HFFc6 (cell line): ENCODE measurements around the gene KRT1. TPM values are rescaled to one million over a fixed set of nuclear protein-coding genes. Genes with fewer than 3 reads are reported as not detected.
"Not testable (repeated sequence)": the region's sequence is repeated elsewhere in the genome, so short reads cannot be mapped to it uniquely, and the experiment has no call there.

Experiments used
- DNase-seq: peaks from one replicate; pipeline ENCODE4 v3.0.0-alpha.2; 2018
- H3K27ac Mint-ChIP-seq: 2 replicates; pipeline ENCODE4 v1.8.0; 2020; ENCODE audit warnings: mild to moderate bottlenecking, mixed read lengths
- H3K27me3 Mint-ChIP-seq: 2 replicates; pipeline ENCODE4 v1.8.0; 2021; ENCODE audit warnings: mild to moderate bottlenecking, moderate library complexity, mixed read lengths; ENCODE audit not compliant: insufficient read depth
- H3K36me3 Mint-ChIP-seq: 2 replicates; pipeline ENCODE4 v1.8.0; 2021; ENCODE audit warnings: low read depth, mixed read lengths
- H3K4me1 Mint-ChIP-seq: 2 replicates; pipeline ENCODE4 v1.8.0; 2020; ENCODE audit warnings: low read depth, mixed read lengths
- H3K4me3 Mint-ChIP-seq: 2 replicates; pipeline ENCODE4 v1.8.0; 2020; ENCODE audit warnings: mild to moderate bottlenecking, moderate library complexity, mixed read lengths
- H3K9me3 Mint-ChIP-seq: 2 replicates; pipeline ENCODE4 v1.8.0; 2020; ENCODE audit warnings: mild to moderate bottlenecking, mixed read lengths
- total RNA-seq, 6 experiments: library from RNA; stranded (reverse); fragmentation: NEBNext Ultra II Directional; extraction: Animal tissue kit (Norgen Biotek cat#: 25700); gene quantifications; 2 replicates in 1 of 6; 3 replicates in 5 of 6; pipeline ENCODE4 v1.2.3, GENCODE V29; 2021
- TF ChIP-seq, protein P1 (sequence below): fragments of 200-600 bp; sonication (generic); IDR thresholded peaks from 2 replicates; pipeline ENCODE4 v1.5.0; 2021; ENCODE audit warnings: antibody characterized with exemption, mild to moderate bottlenecking

KRT1 gene
- total RNA-seq, 6 experiments from 2014 or later = not detected

DNA sequence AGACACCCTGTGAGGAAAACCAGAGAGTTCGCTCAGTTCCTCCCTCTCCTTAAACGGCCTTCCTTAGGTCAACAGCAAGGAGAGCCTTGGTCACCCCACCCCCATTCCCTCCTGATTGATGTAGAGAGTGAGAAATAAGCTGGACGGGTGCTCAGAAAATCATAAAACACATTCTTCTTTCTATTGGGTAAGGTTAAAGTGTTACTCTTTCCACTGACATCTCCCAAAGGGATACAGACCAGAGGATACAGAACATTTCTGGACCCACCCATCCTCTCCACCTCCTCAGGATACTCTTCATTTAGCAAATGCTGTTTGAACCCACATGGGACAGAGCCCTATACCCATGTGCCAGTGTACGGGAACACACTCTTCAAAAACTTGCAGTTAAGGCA is 34.7 kb upstream of the KRT1 start:
- TF ChIP-seq, protein P1, sequence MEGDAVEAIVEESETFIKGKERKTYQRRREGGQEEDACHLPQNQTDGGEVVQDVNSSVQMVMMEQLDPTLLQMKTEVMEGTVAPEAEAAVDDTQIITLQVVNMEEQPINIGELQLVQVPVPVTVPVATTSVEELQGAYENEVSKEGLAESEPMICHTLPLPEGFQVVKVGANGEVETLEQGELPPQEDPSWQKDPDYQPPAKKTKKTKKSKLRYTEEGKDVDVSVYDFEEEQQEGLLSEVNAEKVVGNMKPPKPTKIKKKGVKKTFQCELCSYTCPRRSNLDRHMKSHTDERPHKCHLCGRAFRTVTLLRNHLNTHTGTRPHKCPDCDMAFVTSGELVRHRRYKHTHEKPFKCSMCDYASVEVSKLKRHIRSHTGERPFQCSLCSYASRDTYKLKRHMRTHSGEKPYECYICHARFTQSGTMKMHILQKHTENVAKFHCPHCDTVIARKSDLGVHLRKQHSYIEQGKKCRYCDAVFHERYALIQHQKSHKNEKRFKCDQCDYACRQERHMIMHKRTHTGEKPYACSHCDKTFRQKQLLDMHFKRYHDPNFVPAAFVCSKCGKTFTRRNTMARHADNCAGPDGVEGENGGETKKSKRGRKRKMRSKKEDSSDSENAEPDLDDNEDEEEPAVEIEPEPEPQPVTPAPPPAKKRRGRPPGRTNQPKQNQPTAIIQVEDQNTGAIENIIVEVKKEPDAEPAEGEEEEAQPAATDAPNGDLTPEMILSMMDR = no peak
- Mint-ChIP-seq H3K4me1 (no peaks in the 10 kb centered on the region), H3K36me3 (no peaks in the 10 kb centered on the region), H3K27me3 (peaks cover 58% of the 10 kb centered on the region), H3K4me3 (no peak overlapping the region), H3K9me3 (no peaks in the 10 kb centered on the region; the same call in 1 of the 2 replicates), H3K27ac (no peak overlapping the region)
- DNase-seq = no peak

- Mint-ChIP-seq H3K9me3 (no peaks in the 10 kb centered on the region; the same call in 1 of the 2 replicates), H3K27ac (no peak overlapping the region), H3K27me3 (peaks cover 60% of the 10 kb centered on the region), H3K4me1 (no peaks in the 10 kb centered on the region), H3K4me3 (no peak overlapping the region), H3K36me3 (no peaks in the 10 kb centered on the region)
- no peak for DNase-seq
- TF ChIP-seq, protein P1 = no peak
These were observed 34.0 kb upstream of the KRT1 start for GRCh38 chr12:52713960-52714886.

DNA sequence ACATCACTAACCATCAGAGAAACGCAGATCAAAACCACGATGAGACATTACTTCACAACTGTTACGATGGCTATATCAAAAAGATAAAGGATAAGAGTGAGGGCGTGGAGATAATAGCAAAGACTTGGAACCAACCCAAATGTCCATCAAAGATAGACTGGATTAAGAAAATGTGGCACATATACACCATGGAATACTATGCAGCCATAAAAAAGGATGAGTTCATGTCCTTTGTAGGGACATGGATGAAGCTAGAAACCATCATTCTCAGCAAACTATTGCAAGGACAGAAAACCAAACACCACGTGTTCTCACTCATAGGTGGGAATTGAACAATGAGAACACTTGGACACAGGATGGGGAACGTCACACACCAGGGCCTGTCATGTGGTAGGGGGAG is 31.9 kb upstream of the KRT1 start:
- not testable (repeated sequence) for H3K4me1 Mint-ChIP-seq, H3K27ac Mint-ChIP-seq, H3K36me3 Mint-ChIP-seq, DNase-seq, H3K9me3 Mint-ChIP-seq, H3K4me3 Mint-ChIP-seq
- H3K27me3 Mint-ChIP-seq = peaks cover 54% of the 10 kb centered on the region

DNA sequence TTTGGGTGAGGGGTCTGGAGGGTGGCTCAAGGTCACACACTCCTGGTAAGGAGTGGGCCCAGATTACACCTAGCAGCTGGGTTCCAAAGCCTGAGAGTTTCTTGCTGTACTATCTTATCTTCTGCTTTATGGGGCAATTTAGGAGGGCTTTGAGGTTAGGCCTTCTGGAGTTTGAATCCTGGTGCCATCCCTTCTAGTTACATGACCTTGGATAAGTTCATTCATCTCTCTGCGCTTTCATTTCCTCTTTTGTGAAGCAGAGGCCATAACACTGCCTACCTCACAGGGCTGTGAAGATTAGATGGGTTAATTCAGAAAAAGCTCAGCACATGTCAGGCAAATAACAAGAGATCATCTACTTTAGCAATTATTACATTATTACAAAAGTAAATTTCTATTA is 30.5 kb upstream of the KRT1 start:
- peaks cover 50% of the 10 kb centered on the region for H3K27me3 Mint-ChIP-seq
- H3K4me3 Mint-ChIP-seq = no peak overlapping the region
- TF ChIP-seq, protein P1 = no peak
- no peak overlapping the region for H3K27ac Mint-ChIP-seq
- no peaks in the 10 kb centered on the region for H3K4me1 Mint-ChIP-seq
- no peaks in the 10 kb centered on the region; the same call in 1 of the 2 replicates for H3K9me3 Mint-ChIP-seq
- no peaks in the 10 kb centered on the region for H3K36me3 Mint-ChIP-seq
- no peak for DNase-seq

GRCh38 chr12:52708010-52708409 is 27.8 kb upstream of the KRT1 start:
- no peak overlapping the region for H3K27ac Mint-ChIP-seq
- no peak overlapping the region for H3K4me3 Mint-ChIP-seq
- DNase-seq = no peak
- H3K9me3 Mint-ChIP-seq = no peaks in the 10 kb centered on the region; the same call in 1 of the 2 replicates
- H3K36me3 Mint-ChIP-seq = no peaks in the 10 kb centered on the region
- peaks cover 41% of the 10 kb centered on the region for H3K27me3 Mint-ChIP-seq
- H3K4me1 Mint-ChIP-seq = no peaks in the 10 kb centered on the region
- TF ChIP-seq, protein P1 = no peak

GRCh38 chr12:52704464-52704863 is 24.3 kb upstream of the KRT1 start:
- Mint-ChIP-seq H3K27me3 (peaks cover 47% of the 10 kb centered on the region), H3K4me1 (no peaks in the 10 kb centered on the region)

More at GRCh38 chr12:52704464-52704863, 24.3 kb upstream of the KRT1 start:
- Mint-ChIP-seq H3K36me3 (no peaks in the 10 kb centered on the region), H3K4me3 (no peak overlapping the region), H3K27ac (no peak overlapping the region), H3K9me3 (no peaks in the 10 kb centered on the region)
- no peak for DNase-seq
- TF ChIP-seq, protein P1 = no peak
